T-cell (primary cell): Measurements from ENCODE around the gene FOXRED1. TPM values are rescaled to one million over a fixed set of nuclear protein-coding genes. Genes with fewer than 3 reads are reported as not detected.

Experiments
- ATAC-seq, 4 experiments: fragments of 200-7000 bp in 3 of 4; fragments of 150-1000 bp in 1 of 4; cut with Tn5 transposase; replicated peaks in 1 of 4; 1 replicate in 3 of 4; 2 replicates in 1 of 4; pipeline ENCODE4 v1.10.0; 2021; ENCODE audit warnings: moderate library complexity in 3 of 4, mild to moderate bottlenecking in 2 of 4, moderate number of reproducible peaks in 1 of 4
- CTCF ChIA-PET, 2 donors: fragments of 300-600 bp; sonication (Branson Sonifier 250); formaldehyde crosslinking; loops; one replicate each; lab custom pipeline; 2022; ENCODE audit warnings: antibody characterized with exemption in 2 of 2; lab: Charles Lee
- POLR2A ChIA-PET, 2 donors: fragments of 300-600 bp; sonication (Branson Sonifier 250); formaldehyde crosslinking; loops; one replicate each; lab custom pipeline; 2022; ENCODE audit warnings: antibody characterized with exemption in 2 of 2; lab: Charles Lee
- DNase-seq, 35 experiments: peaks; one replicate each; pipeline versions ENCODE4 v3.0.0 to v3.0.0-alpha.2; 2013 to 2023
- H3K27ac ChIP-seq: one replicate; pipeline ENCODE4 v1.5.1; 2013; ENCODE audit warnings: low read length
- H3K27me3 ChIP-seq, 2 experiments: replicated peaks in 1 of 2; 1 replicate in 1 of 2; 2 replicates in 1 of 2; pipeline versions ENCODE4 v1.6.1 to v1.7.0; 2013; ENCODE audit warnings: low read length in 1 of 2, mixed read lengths in 1 of 2; ENCODE audit not compliant: control insufficient read depth in 2 of 2, insufficient read depth in 2 of 2; ENCODE audit errors: extremely low read depth in 1 of 2
- H3K36me3 ChIP-seq, 2 donors: 1 replicate in 1 of 2; 2 replicates in 1 of 2; pipeline versions ENCODE4 v1.6.1 to v1.7.0; 2013; ENCODE audit warnings: low read length in 1 of 2; ENCODE audit not compliant: control insufficient read depth in 2 of 2, insufficient read depth in 1 of 2; ENCODE audit errors: extremely low read depth in 1 of 2
- H3K4me1 ChIP-seq, 2 experiments: 1 replicate in 1 of 2; 2 replicates in 1 of 2; pipeline versions ENCODE4 v1.6.1 to v1.7.0; 2013; ENCODE audit warnings: low read length in 2 of 2, mixed read lengths in 1 of 2; ENCODE audit not compliant: insufficient read depth in 2 of 2, control insufficient read depth in 1 of 2; ENCODE audit errors: extremely low read depth in 1 of 2
- H3K4me3 ChIP-seq, 2 donors: 1 replicate in 1 of 2; 2 replicates in 1 of 2; pipeline versions ENCODE4 v1.5.1 to v1.7.0; 2013; ENCODE audit warnings: mild to moderate bottlenecking in 2 of 2, low read length in 1 of 2, moderate library complexity in 1 of 2; ENCODE audit not compliant: control insufficient read depth in 1 of 2; ENCODE audit errors: extremely low read depth in 1 of 2
- H3K9me3 ChIP-seq: 2 replicates; pipeline ENCODE4 v1.7.0; 2013
- H3K27ac Mint-ChIP-seq, 2 donors: one replicate each; pipeline ENCODE4 v1.8.0; 2020 to 2021; ENCODE audit warnings: mild to moderate bottlenecking in 2 of 2, mixed read lengths in 2 of 2
- H3K27me3 Mint-ChIP-seq, 2 donors: one replicate each; pipeline ENCODE4 v1.8.0; 2021 to 2022; ENCODE audit warnings: mixed read lengths in 2 of 2
- H3K36me3 Mint-ChIP-seq: one replicate; pipeline ENCODE4 v1.8.0; 2021; ENCODE audit warnings: mixed read lengths
- H3K4me1 Mint-ChIP-seq, 3 donors: one replicate each; pipeline ENCODE4 v1.8.0; 2020 to 2022; ENCODE audit warnings: mixed read lengths in 3 of 3, mild to moderate bottlenecking in 1 of 3
- H3K4me3 Mint-ChIP-seq, 3 donors: one replicate each; pipeline ENCODE4 v1.8.0; 2020 to 2022; ENCODE audit warnings: mild to moderate bottlenecking in 3 of 3, mixed read lengths in 3 of 3, moderate library complexity in 3 of 3
- H3K9me3 Mint-ChIP-seq, 3 donors: one replicate each; pipeline ENCODE4 v1.8.0; 2020 to 2022; ENCODE audit warnings: mixed read lengths in 3 of 3
- WGBS: methylation state at CpG from one replicate; pipeline ENCODE4 v1.1.5; 2013; ENCODE audit warnings: missing lambda C conversion rate; ENCODE audit not compliant: insufficient coverage; 5-methylcytosine and 5-hydroxymethylcytosine counted together
- total RNA-seq, 35 experiments: library from RNA in 6 of 35; stranded (reverse) in 6 of 35; fragments of 120-200 nt in 1 of 35; gene quantifications; one replicate each; pipeline versions ENCODE4 v1.2.1 to v1.2.4 and lab custom pipeline; 2013 to 2026

Gene FOXRED1
- total RNA-seq, 5 donors from 2014 or later (not counting 1 experiment from before 2014, with no cell fraction given), result 32.5 to 38.5 (median 34.5) TPM

GRCh38 chr11:126303623-126304456 lies 34.9 kb downstream of the FOXRED1 start, which contains the start of gene DCPS:
TSS of gene DCPS (plus strand) at chr11:126304060. CDS start at chr11:126304081, 21 bp downstream.
- DNase-seq, result peak; percentile 71 to 91 (median 79)

GRCh38 chr11:126304457-126305075 lies 35.6 kb downstream of the FOXRED1 start:
- H3K9me3 ChIP-seq, result no peaks in the 10 kb centered on the region
- ChIA-PET CTCF (interaction anchor here (0.5 to 3.2 kb wide), 5 partner anchors 10 to 67 kb away, joined by 3 to 13 read pairs (median 3); no protein-coding TSS in a partner anchor), POLR2A (interaction anchor here in 1 of 2 donors (1.0 kb wide), 1 partner anchor 35 kb away, joined by 3 read pairs; the partner anchor contains the start of gene FOXRED1)
- Mint-ChIP-seq H3K27ac (peak overlapping the region; percentile 89 to 97), H3K27me3 (no peaks in the 10 kb centered on the region), H3K9me3 (no peaks in the 10 kb centered on the region), H3K36me3 (peaks cover 19% of the 10 kb centered on the region), H3K4me3 (peak overlapping the region; percentile 85 to 98 (median 90)), H3K4me1 (peaks cover 29 to 39% (median 29%) of the 10 kb centered on the region in 3 donors)
- 83% methylated on average over 3 of the region's 12 CpGs for WGBS
- H3K27me3 ChIP-seq, result no peaks in the 10 kb centered on the region
- DNase-seq, result peak in 1 of 35 experiments; percentile 50
- H3K27ac ChIP-seq, result peak overlapping the region; percentile 90
- H3K4me3 ChIP-seq, result peak overlapping the region; percentile 87 to 96
- no peak for ATAC-seq
- peaks cover 12 to 37% of the 10 kb centered on the region in 2 experiments for H3K4me1 ChIP-seq
- H3K36me3 ChIP-seq, result peaks cover 0 to 20% of the 10 kb centered on the region in 2 donors

More at GRCh38 chr11:126303623-126304456, 34.9 kb downstream of the FOXRED1 start, which contains the start of gene DCPS:
- CTCF ChIA-PET, result interaction anchor here (0.5 to 3.2 kb wide), 8 partner anchors 10 to 177 kb away, joined by 3 to 13 read pairs (median 3); partner anchors contain the start of genes FOXRED1 (in 1 of the 2), SRPRA (in 1 of the 2) and TIRAP (in 1 of the 2)
- WGBS, result 2% methylated on average over 46 of the region's 61 CpGs
- peaks cover 29 to 39% (median 29%) of the 10 kb centered on the region in 3 donors for H3K4me1 Mint-ChIP-seq
- peak within 1 kb of the TSS; percentile 87 to 96 for H3K4me3 ChIP-seq
- no peaks in the 10 kb centered on the region for H3K9me3 ChIP-seq
- no peaks in the 10 kb centered on the region for H3K9me3 Mint-ChIP-seq
- peak within 1 kb of the TSS; percentile 85 to 98 (median 90) for H3K4me3 Mint-ChIP-seq
- no peaks in the 10 kb centered on the region for H3K27me3 ChIP-seq
- POLR2A ChIA-PET, result interaction anchor here in 1 of 2 donors (1.0 kb wide), 1 partner anchor 35 kb away, joined by 3 read pairs; the partner anchor contains the start of gene FOXRED1
- peaks cover 17% of the 10 kb centered on the region for H3K36me3 Mint-ChIP-seq
- peaks cover 3 to 16% of the 10 kb centered on the region in 2 donors for H3K36me3 ChIP-seq
- peak; percentile 98 to 99 (median 99) for ATAC-seq
- H3K4me1 ChIP-seq, result peaks cover 12 to 37% of the 10 kb centered on the region in 2 experiments
- H3K27me3 Mint-ChIP-seq, result no peaks in the 10 kb centered on the region
- H3K27ac ChIP-seq, result peak within 1 kb of the TSS; percentile 90
- H3K27ac Mint-ChIP-seq, result peak within 1 kb of the TSS; percentile 89 to 97

- Mint-ChIP-seq H3K9me3 (no peaks in the 10 kb centered on the region), H3K27ac (peak overlapping the region; percentile 29 to 85), H3K4me1 (peaks cover 34 to 45% (median 36%) of the 10 kb centered on the region in 3 donors), H3K27me3 (no peaks in the 10 kb centered on the region), H3K4me3 (peak overlapping the region; percentile 63 to 98 (median 66)), H3K36me3 (peaks cover 28% of the 10 kb centered on the region)
- peaks cover 0 to 27% of the 10 kb centered on the region in 2 donors for H3K36me3 ChIP-seq
- CTCF ChIA-PET, result interaction anchor here in 1 of 2 donors (0.6 to 3.2 kb wide), 2 partner anchors 13 to 177 kb away, joined by 3 to 13 read pairs; no protein-coding TSS in a partner anchor
- no peak overlapping the region for H3K4me3 ChIP-seq
- ATAC-seq, result no peak
- peak in 1 of 35 experiments; percentile 32 for DNase-seq
- 49% methylated on average over 2 of the region's 4 CpGs for WGBS
- H3K4me1 ChIP-seq, result peaks cover 12 to 44% of the 10 kb centered on the region in 2 experiments
- no peak overlapping the region for H3K27ac ChIP-seq
- H3K9me3 ChIP-seq, result no peaks in the 10 kb centered on the region
- H3K27me3 ChIP-seq, result no peaks in the 10 kb centered on the region
- POLR2A ChIA-PET, result interaction anchor here in 1 of 2 donors (0.7 kb wide), 1 partner anchor 20 kb away, joined by 3 read pairs; no protein-coding TSS in a partner anchor
Observed at GRCh38 chr11:126305699-126306098, 36.7 kb downstream of the FOXRED1 start.

- Mint-ChIP-seq H3K9me3 (no peaks in the 10 kb centered on the region), H3K27me3 (no peaks in the 10 kb centered on the region), H3K4me3 (no peak overlapping the region), H3K36me3 (peaks cover 34% of the 10 kb centered on the region), H3K4me1 (peaks cover 39 to 52% (median 42%) of the 10 kb centered on the region in 3 donors), H3K27ac (peak overlapping the region; percentile 36 to 77)
- no peak for ATAC-seq
- Histone ChIP-seq H3K27ac (no peak overlapping the region), H3K27me3 (no peaks in the 10 kb centered on the region), H3K36me3 (peaks cover 0 to 35% of the 10 kb centered on the region in 2 donors), H3K9me3 (no peaks in the 10 kb centered on the region), H3K4me1 (peaks cover 12 to 45% of the 10 kb centered on the region in 2 experiments), H3K4me3 (no peak overlapping the region)
- DNase-seq, result peak in 1 of 35 experiments; percentile 12
- POLR2A ChIA-PET, result interaction anchor here (0.5 to 0.6 kb wide), 2 partner anchors 52 to 270 kb away, joined by 6 read pairs; no protein-coding TSS in a partner anchor
- CTCF ChIA-PET, result no interaction called here
- WGBS, result 75% methylated on average over 2 of the region's 5 CpGs
Observed at GRCh38 chr11:126307706-126308105, 38.8 kb downstream of the FOXRED1 start.

GRCh38 chr11:126308271-126308671 lies 39.3 kb downstream of the FOXRED1 start:
- Histone ChIP-seq H3K4me1 (peaks cover 10 to 40% of the 10 kb centered on the region in 2 experiments), H3K9me3 (no peaks in the 10 kb centered on the region), H3K27me3 (no peaks in the 10 kb centered on the region), H3K4me3 (no peak overlapping the region), H3K27ac (no peak overlapping the region), H3K36me3 (peaks cover 0 to 35% of the 10 kb centered on the region in 2 donors)
- DNase-seq (no peak), ATAC-seq (no peak)
- Mint-ChIP-seq H3K27me3 (no peaks in the 10 kb centered on the region), H3K27ac (no peak overlapping the region), H3K9me3 (no peaks in the 10 kb centered on the region), H3K4me1 (peaks cover 38 to 48% (median 42%) of the 10 kb centered on the region in 3 donors), H3K36me3 (peaks cover 35% of the 10 kb centered on the region), H3K4me3 (no peak overlapping the region)
- WGBS, result 80% methylated on average over 1 of the region's 4 CpGs
- ChIA-PET POLR2A (interaction anchor here (0.5 to 0.6 kb wide), 2 partner anchors 51 to 269 kb away, joined by 6 read pairs; no protein-coding TSS in a partner anchor), CTCF (no interaction called here)
